ENCODE measurements around the gene AZIN2. TPM values are rescaled to one million over a fixed set of nuclear protein-coding genes. Genes with fewer than 3 reads are reported as not detected.
A peak's percentile ranks its signal among the peaks of the same experiment; 100 is the strongest.

AZIN2 gene
- total and polyA plus RNA-seq, 9 of the 15 experiments (the other 6 are each of a cell fraction or from before 2014, with no cell fraction given) = 0.06 to 0.91 (median 0.42) TPM; not detected in 2

DNA sequence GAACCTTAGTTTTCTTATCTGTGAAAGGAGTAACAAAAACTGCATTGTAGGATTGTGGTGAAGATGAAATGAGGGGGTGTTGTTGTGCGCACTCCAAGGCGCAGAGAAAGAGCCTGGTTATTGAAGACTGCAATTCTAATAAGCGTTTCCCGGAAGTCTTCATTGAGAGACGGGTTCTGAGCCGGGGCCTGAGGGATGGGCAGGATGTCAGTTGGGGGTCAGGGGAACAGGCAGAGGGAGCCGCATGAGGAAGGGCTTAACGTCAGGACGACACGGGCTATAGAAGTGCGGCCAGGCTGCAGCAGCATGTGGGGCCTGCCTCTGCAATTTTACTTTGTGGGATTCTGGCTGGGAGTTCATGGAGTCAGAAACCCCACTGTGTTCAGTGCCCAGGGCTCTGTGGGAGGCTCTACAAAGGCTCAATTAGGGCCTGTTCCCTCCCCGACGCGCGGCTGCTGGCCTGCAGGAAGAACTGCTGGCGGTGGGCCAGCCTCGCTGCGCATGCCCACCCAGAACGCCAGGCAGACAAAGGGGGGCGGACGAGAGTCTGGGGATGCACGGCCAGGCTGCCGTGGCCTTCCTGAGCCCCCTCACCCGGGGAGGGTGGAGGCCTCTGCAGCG lies 80.2 kb downstream of the AZIN2 start:
- Histone ChIP-seq H3K4me2 (ENCODE audit: insufficient read depth, low read length) (no peak overlapping the region), H3K27me3 (ENCODE audit: control insufficient read depth in 2 of 2, insufficient read depth in 2 of 2, low read length in 2 of 2) (peaks cover 25 to 47% of the 10 kb centered on the region in 2 experiments), H3K79me2 (ENCODE audit: control insufficient read depth, insufficient read depth, low read length) (no peaks in the 10 kb centered on the region), H3K4me3 (no peak overlapping the region), H2AFZ (ENCODE audit: low read depth, low read length) (no peak overlapping the region), H3K9me3 (replicated peaks; ENCODE audit: control insufficient read depth, insufficient read depth, low read depth, low read length) (no peaks in the 10 kb centered on the region), H3K9ac (ENCODE audit: insufficient read depth in 1 of 2, low read depth in 2 of 2, low read length in 2 of 2) (no peak overlapping the region), H3K4me1 (replicated peaks in 1 of 2; ENCODE audit: control insufficient read depth in 2 of 2, insufficient read depth in 2 of 2, low read length in 2 of 2) (peaks cover 2 to 17% of the 10 kb centered on the region in 2 experiments; a peak in 3 of 5 replicates), H3K27ac (ENCODE audit: extremely low read depth, low read depth, low read length) (no peak overlapping the region), H3K9me1 (ENCODE audit: control insufficient read depth, insufficient read depth, low read length) (no peaks in the 10 kb centered on the region), H4K20me1 (replicated peaks; ENCODE audit: control insufficient read depth, insufficient read depth, low read length) (peaks cover 3% of the 10 kb centered on the region; the same call in 1 of the 2 replicates), H3K36me3 (ENCODE audit: control insufficient read depth, insufficient read depth, low read length) (no peaks in the 10 kb centered on the region)
- ChIA-PET CTCF (ENCODE audit: low intra/inter-chr PET ratio) (no interaction called here), POLR2A (interaction anchor here (0.6 to 1.2 kb wide), 3 partner anchors 9 to 21 kb away, joined by 3 read pairs; no protein-coding TSS in a partner anchor)
- no peak for FAIRE-seq
- 7% methylated on average over 23 of the region's 25 CpGs for WGBS (ENCODE audit: insufficient coverage, low coverage, missing lambda C conversion rate)
- BruUV-seq (replicated peaks) = no TSS peak
- intact Hi-C loops (cut with micrococcal nuclease) (no loop called here), in situ Hi-C loops (cut with MboI) (no loop called here)
- TF ChIP-seq SP1 (CRISPR knock-in tag; IDR thresholded peaks at IDR 0.05) = no peak
- TF ChIP-seq BCOR (IDR thresholded peaks at IDR 0.05) = no peak
- TF ChIP-seq TCF3 (CRISPR knock-in tag; IDR thresholded peaks at IDR 0.05) = no peak
- TF ChIP-seq NRF1 (conservative IDR thresholded peaks at IDR 0.05 in 1 of 2, IDR thresholded peaks at IDR 0.05 in 1 of 2) = peak; percentile 72 to 79
- TF ChIP-seq, protein P1, sequence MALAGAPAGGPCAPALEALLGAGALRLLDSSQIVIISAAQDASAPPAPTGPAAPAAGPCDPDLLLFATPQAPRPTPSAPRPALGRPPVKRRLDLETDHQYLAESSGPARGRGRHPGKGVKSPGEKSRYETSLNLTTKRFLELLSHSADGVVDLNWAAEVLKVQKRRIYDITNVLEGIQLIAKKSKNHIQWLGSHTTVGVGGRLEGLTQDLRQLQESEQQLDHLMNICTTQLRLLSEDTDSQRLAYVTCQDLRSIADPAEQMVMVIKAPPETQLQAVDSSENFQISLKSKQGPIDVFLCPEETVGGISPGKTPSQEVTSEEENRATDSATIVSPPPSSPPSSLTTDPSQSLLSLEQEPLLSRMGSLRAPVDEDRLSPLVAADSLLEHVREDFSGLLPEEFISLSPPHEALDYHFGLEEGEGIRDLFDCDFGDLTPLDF (CRISPR knock-in tag; IDR thresholded peaks at IDR 0.05) = no peak
- no peak for TF ChIP-seq KLF16 (IDR thresholded peaks at IDR 0.05)
- TF ChIP-seq CBX8 (IDR thresholded peaks at IDR 0.05; ENCODE audit: borderline replicate concordance, extremely low read depth, low read depth, low read length, poor library complexity, severe bottlenecking) = no peak
- no peak for TF ChIP-seq HOXB6 (CRISPR knock-in tag; IDR thresholded peaks at IDR 0.05; ENCODE audit: borderline replicate concordance)
- TF ChIP-seq NFIC (IDR thresholded peaks at IDR 0.05) = peak; percentile 58
- DNase-seq (ENCODE audit: extremely low read depth in 1 of 4, low spot score in 3 of 4) = no peak
- ATAC-seq = no peak

Data from K562 (cell line).